CD14-positive monocyte (primary cell): ENCODE measurements around the gene ERMAP. TPM values are rescaled to one million over a fixed set of nuclear protein-coding genes. Genes with fewer than 3 reads are reported as not detected.

Experiments used
- DNase-seq, 3 donors: peaks; one replicate each; pipeline ENCODE4 v3.0.0-alpha.2; 2011 to 2022
- H2AFZ ChIP-seq: 2 replicates; pipeline ENCODE4 v1.6.0; 2012; ENCODE audit warnings: mild to moderate bottlenecking, low read depth, low read length, inconsistent platforms; ENCODE audit not compliant: insufficient read depth, poor library complexity, severe bottlenecking
- H3K27ac ChIP-seq, 2 donors: 1 replicate in 1 of 2; 2 replicates in 1 of 2; pipeline ENCODE4 v1.5.1; 2012 to 2013; ENCODE audit warnings: low read length in 2 of 2, control low read depth in 1 of 2, inconsistent platforms in 1 of 2, low read depth in 1 of 2, mild to moderate bottlenecking in 1 of 2
- H3K27me3 ChIP-seq, 2 donors: one replicate each; pipeline versions ENCODE4 v1.6.0 to v1.6.1; 2011 to 2013; ENCODE audit warnings: low read length in 2 of 2; ENCODE audit not compliant: control insufficient read depth in 2 of 2, insufficient read depth in 2 of 2
- H3K36me3 ChIP-seq, 2 donors: replicated peaks in 1 of 2; 1 replicate in 1 of 2; 2 replicates in 1 of 2; pipeline versions ENCODE4 v1.5.1 to v1.6.1; 2012 to 2013; ENCODE audit warnings: low read length in 2 of 2, control low read depth in 1 of 2, inconsistent platforms in 1 of 2, mild to moderate bottlenecking in 1 of 2; ENCODE audit not compliant: insufficient read depth in 2 of 2, control insufficient read depth in 1 of 2
- H3K4me1 ChIP-seq, 2 donors: 1 replicate in 1 of 2; 2 replicates in 1 of 2; pipeline versions ENCODE4 v1.5.1 to v1.6.1; 2012 to 2013; ENCODE audit warnings: low read length in 2 of 2, control low read depth in 1 of 2, inconsistent platforms in 1 of 2, mild to moderate bottlenecking in 1 of 2, moderate library complexity in 1 of 2; ENCODE audit not compliant: insufficient read depth in 2 of 2, control insufficient read depth in 1 of 2
- H3K4me2 ChIP-seq: replicated peaks from 2 replicates; pipeline ENCODE3; 2012; ENCODE audit warnings: low read length, moderate library complexity, mild to moderate bottlenecking; ENCODE audit not compliant: poor library complexity, severe bottlenecking; ENCODE audit errors: extremely low read depth
- H3K4me3 ChIP-seq, 3 experiments: fragments of 200-600 bp in 1 of 3; sonication (generic) in 1 of 3; replicated peaks in 1 of 3; 1 replicate in 2 of 3; 2 replicates in 1 of 3; pipeline ENCODE4 v1.5.1; 2011 to 2013; ENCODE audit warnings: low read length in 3 of 3, mild to moderate bottlenecking in 3 of 3, control low read depth in 2 of 3, low read depth in 2 of 3, inconsistent platforms in 1 of 3, moderate library complexity in 1 of 3
- H3K79me2 ChIP-seq: 2 replicates; pipeline ENCODE4 v1.6.0; 2012; ENCODE audit warnings: mild to moderate bottlenecking, control low read depth, inconsistent platforms, low read length, moderate library complexity; ENCODE audit not compliant: insufficient read depth
- H3K9ac ChIP-seq: 2 replicates; pipeline ENCODE4 v1.6.0; 2017; ENCODE audit warnings: low read length, mild to moderate bottlenecking; ENCODE audit not compliant: insufficient read depth, poor library complexity, severe bottlenecking
- H3K9me3 ChIP-seq, 2 donors: replicated peaks in 1 of 2; 1 replicate in 1 of 2; 2 replicates in 1 of 2; pipeline versions ENCODE4 v1.5.1 to v1.6.1; 2012 to 2013; ENCODE audit warnings: low read length in 2 of 2, control low read depth in 1 of 2; ENCODE audit not compliant: control insufficient read depth in 1 of 2, insufficient read depth in 1 of 2
- H4K20me1 ChIP-seq: 2 replicates; pipeline ENCODE4 v1.6.0; 2012; ENCODE audit warnings: mild to moderate bottlenecking, low read length, control low read depth, moderate library complexity; ENCODE audit not compliant: insufficient read depth
- H3K27ac Mint-ChIP-seq, 7 donors: one replicate each; pipeline ENCODE4 v1.8.0; 2020; ENCODE audit warnings: mild to moderate bottlenecking in 7 of 7, mixed read lengths in 7 of 7, moderate library complexity in 6 of 7, inconsistent platforms in 2 of 7
- H3K27me3 Mint-ChIP-seq, 3 donors: one replicate each; pipeline ENCODE4 v1.8.0; 2021 to 2022; ENCODE audit warnings: low read depth in 3 of 3, mild to moderate bottlenecking in 3 of 3, mixed read lengths in 3 of 3, moderate library complexity in 3 of 3, inconsistent platforms in 1 of 3
- H3K36me3 Mint-ChIP-seq, 2 donors: one replicate each; pipeline ENCODE4 v1.8.0; 2020; ENCODE audit warnings: mixed read lengths in 2 of 2, inconsistent platforms in 1 of 2, mild to moderate bottlenecking in 1 of 2
- H3K4me1 Mint-ChIP-seq: one replicate; pipeline ENCODE4 v1.8.0; 2020; ENCODE audit warnings: mild to moderate bottlenecking, mixed read lengths
- H3K4me3 Mint-ChIP-seq, 2 donors: one replicate each; pipeline ENCODE4 v1.8.0; 2020; ENCODE audit warnings: mild to moderate bottlenecking in 2 of 2, mixed read lengths in 2 of 2, moderate library complexity in 1 of 2
- H3K9me3 Mint-ChIP-seq, 7 donors: one replicate each; pipeline ENCODE4 v1.8.0; 2020 to 2022; ENCODE audit warnings: mixed read lengths in 7 of 7, mild to moderate bottlenecking in 6 of 7, moderate library complexity in 6 of 7, inconsistent platforms in 2 of 7
- WGBS: methylation state at CpG from one replicate; pipeline ENCODE4 v1.1.5; 2013; ENCODE audit warnings: missing lambda C conversion rate; ENCODE audit not compliant: insufficient coverage; 5-methylcytosine and 5-hydroxymethylcytosine counted together
- intact Hi-C, 2 donors: fragments of 100-400 bp; cut with micrococcal nuclease; formaldehyde crosslinking; loops; one replicate each; pipeline versions ENCODE4 v1.15.0 to v1.15.1; 2023
- polyA plus RNA-seq, 3 donors: library from polyadenylated mRNA; depleted of rRNA in 1 of 3; unstranded in 2 of 3; stranded (reverse) in 1 of 3; fragments of 300-500 nt in 2 of 3; fragments of >200 nt in 1 of 3; fragmentation: Illumina TruSeq in 2 of 3; gene quantifications; 1 replicate in 2 of 3; 2 replicates in 1 of 3; pipeline ENCODE4 v1.2.3, GENCODE V29; 2012 to 2021
- TF ChIP-seq, protein P1 (sequence below): fragments of 200-600 bp; IDR thresholded peaks from one replicate; pipeline ENCODE4 v1.8.0; 2022; ENCODE audit warnings: antibody characterized with exemption, mild to moderate bottlenecking

ERMAP gene
- polyA plus RNA-seq, 3 donors, result 6.0 to 22.7 (median 8.4) TPM

GRCh38 chr1:42880384-42880783 is 63.5 kb downstream of the ERMAP start:
- H3K4me2 ChIP-seq, result no peak overlapping the region
- H3K4me1 Mint-ChIP-seq, result no peaks in the 10 kb centered on the region
- peaks cover 3 to 17% (median 12%) of the 10 kb centered on the region in 7 donors for H3K9me3 Mint-ChIP-seq
- no peaks in the 10 kb centered on the region for H3K4me1 ChIP-seq
- intact Hi-C loops, result no loop called here
- H3K4me3 ChIP-seq, result no peak overlapping the region
- H3K27me3 ChIP-seq, result no peaks in the 10 kb centered on the region
- H4K20me1 ChIP-seq, result no peaks in the 10 kb centered on the region
- no peak overlapping the region for H3K27ac ChIP-seq
- H2AFZ ChIP-seq, result no peak overlapping the region
- no peaks in the 10 kb centered on the region for H3K36me3 ChIP-seq
- H3K9me3 ChIP-seq, result peaks cover 0 to 16% of the 10 kb centered on the region in 2 donors
- H3K27ac Mint-ChIP-seq, result no peak overlapping the region
- H3K27me3 Mint-ChIP-seq, result peaks cover 3 to 13% (median 12%) of the 10 kb centered on the region in 3 donors
- no peak overlapping the region for H3K4me3 Mint-ChIP-seq
- H3K79me2 ChIP-seq, result no peaks in the 10 kb centered on the region
- TF ChIP-seq, protein P1, sequence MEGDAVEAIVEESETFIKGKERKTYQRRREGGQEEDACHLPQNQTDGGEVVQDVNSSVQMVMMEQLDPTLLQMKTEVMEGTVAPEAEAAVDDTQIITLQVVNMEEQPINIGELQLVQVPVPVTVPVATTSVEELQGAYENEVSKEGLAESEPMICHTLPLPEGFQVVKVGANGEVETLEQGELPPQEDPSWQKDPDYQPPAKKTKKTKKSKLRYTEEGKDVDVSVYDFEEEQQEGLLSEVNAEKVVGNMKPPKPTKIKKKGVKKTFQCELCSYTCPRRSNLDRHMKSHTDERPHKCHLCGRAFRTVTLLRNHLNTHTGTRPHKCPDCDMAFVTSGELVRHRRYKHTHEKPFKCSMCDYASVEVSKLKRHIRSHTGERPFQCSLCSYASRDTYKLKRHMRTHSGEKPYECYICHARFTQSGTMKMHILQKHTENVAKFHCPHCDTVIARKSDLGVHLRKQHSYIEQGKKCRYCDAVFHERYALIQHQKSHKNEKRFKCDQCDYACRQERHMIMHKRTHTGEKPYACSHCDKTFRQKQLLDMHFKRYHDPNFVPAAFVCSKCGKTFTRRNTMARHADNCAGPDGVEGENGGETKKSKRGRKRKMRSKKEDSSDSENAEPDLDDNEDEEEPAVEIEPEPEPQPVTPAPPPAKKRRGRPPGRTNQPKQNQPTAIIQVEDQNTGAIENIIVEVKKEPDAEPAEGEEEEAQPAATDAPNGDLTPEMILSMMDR, result no peak
- WGBS, result 76% methylated on average over 4 of the region's 4 CpGs
- H3K9ac ChIP-seq, result no peak overlapping the region
- no peak for DNase-seq
- H3K36me3 Mint-ChIP-seq, result no peaks in the 10 kb centered on the region

DNA sequence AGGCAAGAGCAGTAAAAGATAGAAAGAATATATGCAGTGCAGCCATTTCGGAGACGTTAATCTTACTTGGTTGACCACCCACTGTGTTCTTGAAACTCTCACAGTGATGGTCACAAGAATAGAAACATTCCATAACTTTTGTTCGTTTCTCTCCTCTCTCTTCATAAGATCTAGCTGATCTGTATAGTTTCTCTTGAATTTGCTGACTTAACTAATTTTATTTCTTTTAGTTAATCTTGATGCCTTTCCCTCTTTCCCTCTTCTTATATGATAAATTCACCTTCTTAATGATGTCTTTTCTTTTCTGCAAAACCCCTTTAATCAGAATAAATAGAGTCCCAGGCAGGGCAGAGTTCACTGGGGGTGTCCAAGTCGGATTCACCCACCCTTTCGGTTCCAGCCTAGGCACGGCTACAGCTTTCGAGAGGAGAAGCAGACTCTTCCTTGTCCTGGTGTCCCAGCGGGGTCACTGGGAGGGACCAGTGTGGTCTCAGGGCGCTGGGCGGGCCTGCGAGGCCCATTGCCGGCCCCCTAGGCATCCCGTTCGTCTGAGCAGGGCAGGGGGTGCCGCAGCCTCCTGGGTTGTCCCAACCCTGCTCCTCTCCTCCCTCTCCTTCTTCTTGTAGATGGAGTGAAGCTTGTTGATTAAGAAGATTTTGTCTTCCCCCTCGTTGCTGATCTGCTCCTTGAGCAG is 69.3 kb downstream of the ERMAP start:
- 98% methylated on average over 10 of the region's 16 CpGs for WGBS
- Mint-ChIP-seq H3K4me3 (no peak overlapping the region), H3K27ac (no peak overlapping the region), H3K9me3 (peaks cover 0 to 10% (median 3%) of the 10 kb centered on the region in 7 donors), H3K36me3 (no peaks in the 10 kb centered on the region), H3K27me3 (peaks cover 3 to 6% (median 6%) of the 10 kb centered on the region in 3 donors), H3K4me1 (no peaks in the 10 kb centered on the region)
- no peaks in the 10 kb centered on the region for H3K4me1 ChIP-seq
- no peak for DNase-seq
- H3K4me3 ChIP-seq, result no peak overlapping the region
- TF ChIP-seq, protein P1, result no peak
- no peak overlapping the region for H3K9ac ChIP-seq
- no peaks in the 10 kb centered on the region for H3K9me3 ChIP-seq
- no peak overlapping the region for H3K27ac ChIP-seq
- no peaks in the 10 kb centered on the region for H4K20me1 ChIP-seq
- no peaks in the 10 kb centered on the region for H3K79me2 ChIP-seq
- H3K36me3 ChIP-seq, result no peaks in the 10 kb centered on the region
- intact Hi-C loops, result no loop called here
- no peak overlapping the region for H2AFZ ChIP-seq
- no peak overlapping the region for H3K4me2 ChIP-seq
- no peaks in the 10 kb centered on the region for H3K27me3 ChIP-seq
